ENCODE measurements around the gene NOSIP. TPM values are rescaled to one million over a fixed set of nuclear protein-coding genes. Genes with fewer than 3 reads are reported as not detected.

Gene NOSIP
- polyA plus RNA-seq, 6 donors from 2014 or later = 89.5 to 136 (median 113) TPM

DNA sequence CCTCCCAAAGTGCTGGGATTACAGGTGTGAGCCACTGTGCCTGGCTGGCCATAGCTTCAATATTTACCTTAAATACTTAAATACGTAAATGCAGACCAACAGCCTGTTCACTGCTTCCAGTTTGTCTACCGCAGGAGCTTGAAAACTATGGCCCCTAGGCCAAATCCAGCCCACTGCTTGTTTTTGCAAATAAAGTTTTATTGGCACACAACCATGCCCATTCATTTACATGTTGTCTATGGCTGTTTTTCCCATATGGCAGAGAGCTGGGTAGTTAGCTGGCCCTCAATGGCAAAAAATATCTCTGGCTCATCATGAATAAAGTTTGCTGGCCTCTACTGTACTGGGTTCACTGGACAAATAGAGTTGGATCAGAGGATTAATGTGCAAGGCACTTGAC is 22.4 kb upstream of the NOSIP start:
- H3K27ac Mint-ChIP-seq = peak overlapping the region in 1 of 6 donors; percentile 30
- H3K36me3 Mint-ChIP-seq = peaks cover 0 to 16% of the 10 kb centered on the region in 2 donors
- peak overlapping the region in 1 of 8 donors; percentile 52 for H3K4me3 Mint-ChIP-seq
- no peaks in the 10 kb centered on the region for H3K9me3 Mint-ChIP-seq
- ATAC-seq (ENCODE audit: low read depth in 2 of 2) = no peak
- H3K27me3 Mint-ChIP-seq = no peaks in the 10 kb centered on the region
- H3K4me1 Mint-ChIP-seq = peaks cover 10 to 17% (median 11%) of the 10 kb centered on the region in 3 donors
- DNase-seq = no peak

DNA sequence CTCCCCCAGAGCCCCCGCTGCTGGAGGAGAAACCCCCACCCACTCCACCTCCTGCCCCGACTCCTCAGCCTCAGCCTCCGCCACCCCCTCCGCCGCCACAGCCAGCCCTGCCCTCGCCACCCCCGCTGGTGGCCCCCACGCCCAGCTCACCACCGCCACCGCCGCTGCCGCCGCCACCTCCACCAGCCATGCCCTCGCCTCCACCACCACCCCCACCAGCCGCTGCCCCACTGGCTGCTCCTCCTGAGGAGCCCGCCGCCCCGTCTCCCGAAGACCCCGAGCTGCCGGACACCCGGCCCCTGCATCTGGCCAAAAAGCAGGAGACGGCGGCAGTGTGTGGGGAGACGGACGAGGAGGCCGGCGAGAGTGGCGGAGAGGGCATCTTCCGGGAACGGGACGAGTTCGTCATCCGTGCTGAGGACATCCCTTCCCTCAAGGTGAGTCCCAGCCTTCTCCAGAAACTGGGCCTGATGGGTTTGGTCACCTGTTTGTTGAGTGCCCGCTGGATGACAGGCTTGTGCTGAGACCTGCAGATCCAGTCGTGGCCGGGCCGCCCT is 21.2 kb upstream of the NOSIP start:
- Mint-ChIP-seq H3K9me3 (no peaks in the 10 kb centered on the region), H3K27me3 (no peaks in the 10 kb centered on the region), H3K27ac (peak overlapping the region in 1 of 6 donors; percentile 49), H3K4me3 (no peak overlapping the region), H3K4me1 (peaks cover 10 to 17% (median 11%) of the 10 kb centered on the region in 3 donors), H3K36me3 (peaks cover 0 to 16% of the 10 kb centered on the region in 2 donors)
- ATAC-seq (ENCODE audit: low read depth in 2 of 2) (no peak), DNase-seq (no peak)

DNA sequence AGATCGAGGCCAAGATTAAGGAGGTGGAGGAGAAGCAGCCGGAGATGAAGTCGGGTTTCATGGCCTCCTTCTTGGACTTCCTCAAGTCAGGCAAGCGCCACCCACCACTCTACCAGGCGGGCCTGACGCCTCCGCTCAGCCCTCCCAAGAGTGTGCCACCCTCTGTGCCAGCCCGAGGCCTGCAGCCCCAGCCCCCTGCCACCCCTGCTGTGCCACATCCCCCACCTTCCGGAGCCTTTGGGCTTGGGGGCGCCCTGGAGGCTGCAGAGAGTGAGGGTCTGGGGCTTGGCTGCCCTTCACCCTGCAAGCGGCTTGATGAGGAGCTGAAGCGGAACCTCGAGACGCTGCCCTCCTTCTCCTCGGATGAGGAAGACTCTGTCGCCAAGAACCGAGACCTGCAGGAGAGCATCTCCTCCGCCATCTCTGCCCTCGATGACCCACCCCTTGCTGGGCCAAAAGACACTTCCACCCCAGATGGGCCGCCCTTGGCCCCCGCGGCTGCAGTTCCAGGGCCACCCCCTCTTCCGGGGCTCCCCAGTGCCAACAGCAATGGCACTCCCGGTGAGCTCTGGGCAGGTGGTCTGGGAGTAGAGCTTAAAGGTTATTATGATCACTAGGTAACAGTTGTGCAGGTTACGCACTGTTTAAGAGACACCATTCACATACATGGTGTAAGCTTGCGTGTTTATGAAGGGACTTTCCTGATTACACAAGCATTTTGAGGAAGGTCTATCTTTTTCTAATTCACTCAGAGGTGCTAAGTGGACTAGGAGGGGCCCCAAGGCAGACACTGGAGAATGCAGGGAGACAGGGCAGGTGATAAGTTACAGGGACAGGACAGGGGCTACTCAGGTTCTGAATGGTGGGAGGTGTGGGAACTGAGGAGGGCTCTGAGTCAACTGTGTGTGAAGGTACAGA is 19.3 kb upstream of the NOSIP start:
- no peaks in the 10 kb centered on the region for H3K27me3 Mint-ChIP-seq
- no peak for ATAC-seq (ENCODE audit: low read depth in 2 of 2)
- no peak for DNase-seq
- H3K4me1 Mint-ChIP-seq = peaks cover 11 to 17% (median 13%) of the 10 kb centered on the region in 3 donors
- peak overlapping the region in 2 of 6 donors; percentile 35 to 53 for H3K27ac Mint-ChIP-seq
- H3K4me3 Mint-ChIP-seq = no peak overlapping the region
- H3K9me3 Mint-ChIP-seq = no peaks in the 10 kb centered on the region
- peaks cover 0 to 18% of the 10 kb centered on the region in 2 donors for H3K36me3 Mint-ChIP-seq

DNA sequence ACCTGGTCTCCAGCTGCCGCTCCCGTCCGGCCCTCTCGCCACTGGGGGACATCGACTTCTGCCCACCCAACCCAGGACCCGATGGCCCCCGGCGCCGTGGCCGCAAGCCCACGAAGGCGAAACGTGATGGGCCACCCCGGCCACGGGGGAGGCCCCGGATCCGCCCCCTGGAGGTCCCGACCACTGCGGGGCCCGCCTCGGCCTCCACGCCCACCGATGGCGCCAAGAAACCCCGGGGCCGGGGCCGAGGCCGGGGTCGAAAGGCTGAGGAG is 17.3 kb upstream of the NOSIP start:
- no peak for ATAC-seq (ENCODE audit: low read depth in 2 of 2)
- H3K4me1 Mint-ChIP-seq = peaks cover 26 to 33% (median 30%) of the 10 kb centered on the region in 3 donors
- peaks cover 0 to 31% of the 10 kb centered on the region in 2 donors for H3K36me3 Mint-ChIP-seq
- DNase-seq = no peak
- no peaks in the 10 kb centered on the region for H3K9me3 Mint-ChIP-seq
- H3K4me3 Mint-ChIP-seq = no peak overlapping the region
- H3K27me3 Mint-ChIP-seq = no peaks in the 10 kb centered on the region
- H3K27ac Mint-ChIP-seq = no peak overlapping the region

DNA sequence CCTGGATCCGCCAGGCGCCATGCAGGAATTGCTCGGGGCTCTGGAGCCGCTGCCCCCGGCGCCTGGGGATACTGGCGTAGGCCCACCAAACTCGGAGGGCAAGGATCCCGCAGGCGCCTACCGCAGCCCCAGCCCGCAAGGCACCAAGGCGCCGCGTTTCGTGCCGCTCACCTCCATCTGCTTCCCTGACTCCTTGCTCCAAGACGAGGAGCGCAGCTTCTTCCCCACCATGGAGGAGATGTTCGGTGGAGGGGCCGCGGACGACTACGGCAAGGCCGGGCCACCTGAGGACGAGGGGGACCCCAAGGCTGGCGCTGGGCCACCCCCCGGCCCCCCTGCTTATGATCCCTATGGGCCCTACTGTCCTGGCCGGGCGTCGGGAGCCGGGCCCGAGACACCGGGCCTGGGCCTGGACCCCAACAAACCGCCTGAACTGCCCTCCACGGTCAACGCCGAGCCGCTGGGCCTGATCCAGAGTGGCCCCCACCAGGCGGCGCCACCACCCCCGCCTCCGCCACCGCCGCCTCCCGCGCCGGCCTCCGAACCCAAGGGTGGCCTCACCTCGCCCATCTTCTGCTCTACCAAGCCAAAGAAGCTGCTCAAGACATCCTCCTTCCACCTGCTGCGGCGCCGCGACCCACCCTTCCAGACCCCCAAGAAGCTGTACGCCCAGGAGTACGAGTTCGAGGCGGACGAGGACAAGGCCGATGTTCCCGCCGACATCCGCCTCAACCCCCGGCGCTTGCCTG is 16.8 kb upstream of the NOSIP start:
- H3K4me3 Mint-ChIP-seq = no peak overlapping the region
- H3K9me3 Mint-ChIP-seq = no peaks in the 10 kb centered on the region
- H3K36me3 Mint-ChIP-seq = peaks cover 0 to 31% of the 10 kb centered on the region in 2 donors
- no peaks in the 10 kb centered on the region for H3K27me3 Mint-ChIP-seq
- peaks cover 31 to 38% (median 34%) of the 10 kb centered on the region in 3 donors for H3K4me1 Mint-ChIP-seq
- DNase-seq (no peak), ATAC-seq (ENCODE audit: low read depth in 2 of 2) (no peak)
- no peak overlapping the region for H3K27ac Mint-ChIP-seq

DNA sequence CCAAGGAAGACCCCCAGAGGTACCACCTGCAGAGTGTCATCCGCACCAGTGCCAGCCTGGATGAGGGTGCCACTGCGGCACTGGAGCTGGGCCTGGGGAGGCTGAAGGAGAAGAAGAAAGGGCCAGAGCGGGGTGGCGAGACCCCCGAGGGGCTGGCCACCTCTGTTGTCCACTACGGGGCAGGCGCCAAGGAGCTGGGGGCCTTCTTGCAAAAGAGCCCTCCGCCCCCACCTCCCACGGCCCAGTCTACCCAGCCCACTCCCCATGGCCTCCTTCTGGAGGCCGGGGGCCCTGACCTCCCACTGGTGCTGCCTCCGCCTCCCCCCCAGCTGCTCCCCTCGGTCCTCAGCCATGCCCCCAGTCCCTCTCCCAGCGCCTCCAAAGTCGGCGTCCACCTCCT is 16.1 kb upstream of the NOSIP start:
- no peak for ATAC-seq (ENCODE audit: low read depth in 2 of 2)
- Mint-ChIP-seq H3K27me3 (no peaks in the 10 kb centered on the region), H3K9me3 (no peaks in the 10 kb centered on the region)

DNA sequence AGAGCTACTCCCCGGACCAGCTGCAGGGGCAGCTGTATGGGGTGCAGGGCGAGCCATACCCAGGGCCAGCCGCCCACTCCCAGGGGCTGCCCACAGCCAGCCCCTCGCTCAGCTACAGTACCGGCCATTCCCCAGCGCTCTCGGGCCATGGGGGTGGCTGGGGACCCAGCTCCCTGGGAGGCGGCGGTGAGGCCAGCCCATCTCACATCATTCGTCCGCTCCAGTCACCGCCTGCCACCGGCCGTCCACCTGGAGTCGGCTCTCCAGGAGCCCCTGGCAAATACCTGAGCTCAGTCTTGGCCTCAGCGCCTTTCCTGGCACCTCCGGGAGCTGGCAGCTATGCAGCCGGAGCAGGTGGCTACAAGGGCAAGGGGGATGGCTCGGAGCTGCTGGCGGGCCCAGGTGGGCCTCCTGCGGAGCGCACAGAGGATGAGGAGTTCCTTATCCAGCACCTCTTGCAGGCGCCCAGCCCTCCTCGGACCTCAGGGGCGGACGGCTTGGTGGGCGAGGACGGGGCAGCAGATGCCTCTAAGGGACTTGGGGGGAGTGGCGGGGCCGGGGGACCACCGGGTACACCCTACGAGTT is 15.6 kb upstream of the NOSIP start:
- DNase-seq = no peak
- Mint-ChIP-seq H3K36me3 (peaks cover 0 to 27% of the 10 kb centered on the region in 2 donors), H3K27me3 (no peaks in the 10 kb centered on the region), H3K4me1 (peaks cover 31 to 35% (median 31%) of the 10 kb centered on the region in 3 donors), H3K4me3 (no peak overlapping the region), H3K27ac (no peak overlapping the region), H3K9me3 (no peaks in the 10 kb centered on the region)
- no peak for ATAC-seq (ENCODE audit: low read depth in 2 of 2)

More for the DNA sequence above, 16.1 kb upstream of the NOSIP start:
- no peak for DNase-seq
- Mint-ChIP-seq H3K4me3 (no peak overlapping the region), H3K36me3 (peaks cover 0 to 31% of the 10 kb centered on the region in 2 donors), H3K27ac (no peak overlapping the region), H3K4me1 (peaks cover 32 to 38% (median 34%) of the 10 kb centered on the region in 3 donors)

DNA sequence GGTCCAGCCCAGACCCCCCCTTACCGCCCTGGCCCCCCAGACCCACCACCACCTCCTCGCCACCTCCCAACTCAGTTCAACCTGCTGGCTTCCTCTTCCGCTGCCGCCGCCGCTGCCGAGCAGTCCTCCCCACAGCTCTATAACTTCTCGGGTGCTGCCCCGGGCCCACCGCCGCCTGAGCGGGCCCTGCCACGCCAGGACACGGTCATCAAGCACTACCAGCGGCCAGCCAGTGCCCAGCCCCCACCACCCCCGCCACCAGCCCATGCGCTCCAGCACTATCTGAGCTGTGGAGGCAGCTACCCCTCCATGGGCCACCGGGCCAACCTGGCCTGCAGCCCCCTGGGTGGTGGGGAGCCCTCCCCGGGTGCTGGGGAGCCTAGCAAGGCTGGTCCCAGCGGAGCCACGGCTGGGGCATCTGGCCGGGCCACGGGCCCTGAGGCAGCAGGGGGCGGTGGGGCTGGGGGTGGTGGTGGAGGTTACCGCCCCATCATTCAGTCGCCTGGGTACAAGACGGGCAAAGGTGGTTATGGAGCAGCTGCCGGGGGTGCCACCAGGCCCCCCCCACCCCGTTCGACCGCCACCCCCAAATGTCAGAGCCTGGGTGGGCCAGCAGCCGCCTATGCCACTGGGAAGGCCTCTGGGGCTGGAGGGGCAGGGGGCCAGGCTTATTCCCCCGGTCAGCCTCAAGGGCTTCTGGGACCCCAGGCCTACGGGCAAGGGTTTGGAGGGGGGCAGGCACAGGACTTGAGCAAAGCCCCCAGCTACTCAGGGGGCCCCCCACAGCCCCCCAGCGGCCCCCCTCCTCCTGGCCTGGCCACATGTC is 14.8 kb upstream of the NOSIP start:
- Mint-ChIP-seq H3K4me1 (peaks cover 28 to 32% (median 30%) of the 10 kb centered on the region in 3 donors), H3K9me3 (no peaks in the 10 kb centered on the region), H3K4me3 (peak overlapping the region in 2 of 8 donors; percentile 80 to 84), H3K36me3 (peaks cover 0 to 20% of the 10 kb centered on the region in 2 donors), H3K27ac (no peak overlapping the region), H3K27me3 (no peaks in the 10 kb centered on the region)
- no peak for DNase-seq
- ATAC-seq (ENCODE audit: low read depth in 2 of 2) = no peak

DNA sequence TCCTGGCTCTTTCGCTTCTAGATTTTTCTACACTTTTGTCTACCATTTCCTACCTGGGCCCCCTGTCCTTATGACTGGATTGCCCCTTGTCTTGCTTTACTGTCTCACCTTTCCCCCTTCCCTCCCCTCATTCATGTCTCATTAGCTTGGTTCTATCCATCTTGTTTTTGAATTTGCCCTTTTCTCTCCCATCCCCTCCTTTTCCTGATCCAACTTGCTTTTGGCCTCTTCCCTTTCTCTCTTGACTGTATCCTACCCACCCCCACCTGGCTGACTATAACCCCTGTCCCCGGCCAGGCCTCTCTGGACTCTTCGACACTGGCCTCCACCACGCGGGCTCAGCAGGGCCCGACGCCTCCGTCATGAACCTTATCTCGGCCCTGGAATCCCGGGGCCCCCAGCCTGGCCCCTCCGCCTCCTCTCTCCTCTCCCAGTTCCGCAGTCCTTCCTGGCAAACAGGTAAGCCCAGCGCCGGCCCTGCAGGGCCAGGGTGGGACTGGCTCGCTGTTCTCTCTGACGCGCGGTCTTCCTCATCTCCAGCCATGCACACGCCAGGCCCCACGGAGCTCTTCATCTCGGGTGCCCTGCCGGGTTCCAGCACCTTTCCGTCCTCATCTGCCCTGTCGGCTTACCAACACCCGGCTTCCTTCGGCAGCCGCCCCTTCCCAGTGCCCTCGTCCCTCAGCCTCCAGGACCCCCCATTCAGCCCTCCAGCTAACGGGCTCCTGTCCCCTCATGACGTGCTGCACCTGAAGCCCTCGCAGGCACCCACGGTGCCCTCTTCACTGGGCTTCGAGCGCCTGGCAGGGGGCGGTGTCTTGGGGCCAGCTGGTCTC is 14.0 kb upstream of the NOSIP start:
- Mint-ChIP-seq H3K4me3 (peak overlapping the region in 7 of 8 donors; percentile 39 to 93 (median 80)), H3K27me3 (no peaks in the 10 kb centered on the region), H3K9me3 (no peaks in the 10 kb centered on the region), H3K36me3 (peaks cover 0 to 15% of the 10 kb centered on the region in 2 donors), H3K27ac (peak overlapping the region; percentile 76 to 93 (median 84)), H3K4me1 (peaks cover 26 to 38% (median 36%) of the 10 kb centered on the region in 3 donors)
- no peak for ATAC-seq (ENCODE audit: low read depth in 2 of 2)
- no peak for DNase-seq

DNA sequence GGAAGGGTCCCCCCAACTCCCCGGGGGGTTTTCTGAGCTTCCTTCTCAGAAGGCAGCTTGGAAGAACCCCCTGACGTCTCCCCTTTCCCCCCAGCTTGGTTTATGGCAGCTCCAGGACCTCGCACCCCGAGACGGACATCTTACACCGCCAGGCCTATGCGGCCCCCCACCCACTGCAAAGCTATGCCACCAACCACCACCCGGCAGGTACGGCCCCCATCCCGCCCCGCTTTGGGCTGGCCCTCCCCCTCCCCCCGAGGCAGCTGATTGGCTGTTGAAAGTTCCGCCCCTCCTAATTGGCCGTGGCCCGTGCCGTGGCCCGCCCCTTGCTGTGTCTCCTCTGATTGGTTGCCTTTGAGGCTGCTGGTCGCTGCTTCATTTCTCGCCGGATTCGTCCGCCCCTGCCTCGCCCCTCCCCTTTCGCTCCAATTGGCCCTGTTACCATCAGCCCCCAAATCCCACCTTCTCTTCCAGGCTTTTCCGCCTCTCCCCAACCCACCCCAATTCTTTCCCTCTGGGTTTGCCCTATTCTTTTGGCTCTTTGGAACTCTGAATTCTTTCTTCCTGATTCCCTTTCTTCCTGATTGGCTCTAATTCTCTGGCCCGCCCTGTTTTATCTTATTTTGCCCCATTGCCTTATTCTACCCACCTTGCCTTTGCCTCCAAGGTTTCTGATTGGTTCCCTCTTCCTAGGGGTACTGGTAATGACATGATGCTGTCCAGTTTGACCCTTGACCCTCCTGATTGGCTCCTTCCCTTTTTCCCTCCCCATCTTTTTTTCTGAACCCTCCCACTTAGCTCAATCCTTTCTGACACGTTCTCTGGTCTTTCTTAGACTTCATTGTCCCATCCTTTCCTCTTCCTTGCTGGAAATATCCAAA is 13.1 kb upstream of the NOSIP start:
- peak; percentile 85 for DNase-seq
- no peaks in the 10 kb centered on the region for H3K27me3 Mint-ChIP-seq
- peak; percentile 43 to 49 for ATAC-seq (ENCODE audit: low read depth in 2 of 2)
- peak overlapping the region; percentile 84 to 96 (median 85) for H3K27ac Mint-ChIP-seq
- H3K4me1 Mint-ChIP-seq = peaks cover 26 to 39% (median 38%) of the 10 kb centered on the region in 3 donors
- peak overlapping the region; percentile 80 to 98 (median 91) for H3K4me3 Mint-ChIP-seq
- no peaks in the 10 kb centered on the region for H3K9me3 Mint-ChIP-seq
- H3K36me3 Mint-ChIP-seq = peaks cover 0 to 15% of the 10 kb centered on the region in 2 donors

DNA sequence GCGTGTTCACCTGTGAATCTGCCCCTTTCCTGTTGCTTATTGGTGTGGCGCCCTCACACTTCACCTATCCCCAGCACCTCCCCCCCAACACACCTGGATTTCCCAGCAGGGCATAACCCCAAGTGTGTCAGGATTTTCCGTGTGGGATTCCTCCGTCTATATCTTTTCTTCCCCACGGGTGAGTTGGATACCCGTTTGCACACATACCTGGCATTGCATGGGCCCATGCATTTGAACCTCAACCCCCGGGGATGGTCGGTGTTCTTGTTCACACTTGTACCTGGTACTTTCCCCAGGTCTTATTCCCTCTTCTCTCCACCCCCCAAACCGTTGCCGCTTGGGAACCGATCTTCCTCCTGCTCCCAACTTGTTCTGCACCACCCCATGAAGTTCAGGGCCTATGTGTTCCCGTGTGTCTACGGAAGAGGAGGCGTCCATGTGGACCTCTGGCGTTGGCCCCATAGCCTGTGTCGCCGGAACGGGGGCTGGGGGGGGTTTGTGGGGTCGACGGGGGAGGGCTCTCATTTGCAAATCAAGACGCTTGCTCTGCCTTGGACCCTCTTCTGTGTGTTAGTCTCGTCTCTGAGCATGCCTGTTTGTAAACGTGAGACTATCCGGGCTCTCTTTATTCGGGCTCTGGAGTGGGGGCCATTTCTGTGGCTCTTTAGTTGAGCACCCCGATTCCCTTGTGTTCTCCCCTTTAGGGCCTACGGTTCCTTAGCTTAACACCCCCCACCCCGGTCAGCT is 12.3 kb upstream of the NOSIP start:
- Mint-ChIP-seq H3K9me3 (no peaks in the 10 kb centered on the region), H3K27ac (peak overlapping the region; percentile 83 to 96 (median 85))
- DNase-seq = peak; percentile 10

More for the DNA sequence above, 12.3 kb upstream of the NOSIP start:
- peaks cover 26 to 39% (median 38%) of the 10 kb centered on the region in 3 donors for H3K4me1 Mint-ChIP-seq
- H3K27me3 Mint-ChIP-seq = no peaks in the 10 kb centered on the region
- no peak for ATAC-seq (ENCODE audit: low read depth in 2 of 2)
- peak overlapping the region; percentile 80 to 98 (median 91) for H3K4me3 Mint-ChIP-seq
- peaks cover 0 to 15% of the 10 kb centered on the region in 2 donors for H3K36me3 Mint-ChIP-seq

Data from naive B cell (primary cell).